ENCODE data around the gene ADPRH. TPM values are rescaled to one million over a fixed set of nuclear protein-coding genes. Genes with fewer than 3 reads are reported as not detected.

ADPRH gene
- total RNA-seq, 1 experiment from 2014 or later = 3.6 TPM

GRCh38 chr3:119548341-119548740, 31.0 kb upstream of the ADPRH start:
- H3K27ac Mint-ChIP-seq = no peak overlapping the region
- no peaks in the 10 kb centered on the region for H3K27me3 Mint-ChIP-seq (ENCODE audit: low read depth)
- POLR2A ChIA-PET = no interaction called here
- ATAC-seq = no peak
- H3K4me3 Mint-ChIP-seq = no peak overlapping the region
- peaks cover 6% of the 10 kb centered on the region; the same call in 1 of the 2 replicates for H3K4me1 Mint-ChIP-seq
- no peaks in the 10 kb centered on the region for H3K9me3 Mint-ChIP-seq
- no peaks in the 10 kb centered on the region for H3K36me3 Mint-ChIP-seq
- TF ChIP-seq ZNF219 (CRISPR knock-in tag; IDR thresholded peaks at IDR 0.05; ENCODE audit: borderline replicate concordance) (no peak), ELF4 (CRISPR knock-in tag; IDR thresholded peaks at IDR 0.05; ENCODE audit: low read depth) (no peak), JUN (CRISPR knock-in tag; IDR thresholded peaks at IDR 0.05) (no peak)
- TF ChIP-seq, protein P1, sequence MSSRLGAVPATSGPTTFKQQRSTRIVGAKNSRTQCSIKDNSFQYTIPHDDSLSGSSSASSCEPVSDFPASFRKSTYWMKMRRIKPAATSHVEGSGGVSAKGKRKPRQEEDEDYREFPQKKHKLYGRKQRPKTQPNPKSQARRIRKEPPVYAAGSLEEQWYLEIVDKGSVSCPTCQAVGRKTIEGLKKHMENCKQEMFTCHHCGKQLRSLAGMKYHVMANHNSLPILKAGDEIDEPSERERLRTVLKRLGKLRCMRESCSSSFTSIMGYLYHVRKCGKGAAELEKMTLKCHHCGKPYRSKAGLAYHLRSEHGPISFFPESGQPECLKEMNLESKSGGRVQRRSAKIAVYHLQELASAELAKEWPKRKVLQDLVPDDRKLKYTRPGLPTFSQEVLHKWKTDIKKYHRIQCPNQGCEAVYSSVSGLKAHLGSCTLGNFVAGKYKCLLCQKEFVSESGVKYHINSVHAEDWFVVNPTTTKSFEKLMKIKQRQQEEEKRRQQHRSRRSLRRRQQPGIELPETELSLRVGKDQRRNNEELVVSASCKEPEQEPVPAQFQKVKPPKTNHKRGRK (CRISPR knock-in tag; IDR thresholded peaks at IDR 0.05; ENCODE audit: borderline replicate concordance) = no peak
- TF ChIP-seq, protein P2, sequence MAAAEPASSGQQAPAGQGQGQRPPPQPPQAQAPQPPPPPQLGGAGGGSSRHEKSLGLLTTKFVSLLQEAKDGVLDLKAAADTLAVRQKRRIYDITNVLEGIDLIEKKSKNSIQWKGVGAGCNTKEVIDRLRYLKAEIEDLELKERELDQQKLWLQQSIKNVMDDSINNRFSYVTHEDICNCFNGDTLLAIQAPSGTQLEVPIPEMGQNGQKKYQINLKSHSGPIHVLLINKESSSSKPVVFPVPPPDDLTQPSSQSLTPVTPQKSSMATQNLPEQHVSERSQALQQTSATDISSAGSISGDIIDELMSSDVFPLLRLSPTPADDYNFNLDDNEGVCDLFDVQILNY (CRISPR knock-in tag; IDR thresholded peaks at IDR 0.05) = no peak
- TF ChIP-seq, protein P3, sequence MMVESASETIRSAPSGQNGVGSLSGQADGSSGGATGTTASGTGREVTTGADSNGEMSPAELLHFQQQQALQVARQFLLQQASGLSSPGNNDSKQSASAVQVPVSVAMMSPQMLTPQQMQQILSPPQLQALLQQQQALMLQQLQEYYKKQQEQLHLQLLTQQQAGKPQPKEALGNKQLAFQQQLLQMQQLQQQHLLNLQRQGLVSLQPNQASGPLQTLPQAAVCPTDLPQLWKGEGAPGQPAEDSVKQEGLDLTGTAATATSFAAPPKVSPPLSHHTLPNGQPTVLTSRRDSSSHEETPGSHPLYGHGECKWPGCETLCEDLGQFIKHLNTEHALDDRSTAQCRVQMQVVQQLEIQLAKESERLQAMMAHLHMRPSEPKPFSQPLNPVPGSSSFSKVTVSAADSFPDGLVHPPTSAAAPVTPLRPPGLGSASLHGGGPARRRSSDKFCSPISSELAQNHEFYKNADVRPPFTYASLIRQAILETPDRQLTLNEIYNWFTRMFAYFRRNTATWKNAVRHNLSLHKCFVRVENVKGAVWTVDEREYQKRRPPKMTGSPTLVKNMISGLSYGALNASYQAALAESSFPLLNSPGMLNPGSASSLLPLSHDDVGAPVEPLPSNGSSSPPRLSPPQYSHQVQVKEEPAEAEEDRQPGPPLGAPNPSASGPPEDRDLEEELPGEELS (CRISPR knock-in tag; IDR thresholded peaks at IDR 0.05) = no peak
- TF ChIP-seq, protein P4, sequence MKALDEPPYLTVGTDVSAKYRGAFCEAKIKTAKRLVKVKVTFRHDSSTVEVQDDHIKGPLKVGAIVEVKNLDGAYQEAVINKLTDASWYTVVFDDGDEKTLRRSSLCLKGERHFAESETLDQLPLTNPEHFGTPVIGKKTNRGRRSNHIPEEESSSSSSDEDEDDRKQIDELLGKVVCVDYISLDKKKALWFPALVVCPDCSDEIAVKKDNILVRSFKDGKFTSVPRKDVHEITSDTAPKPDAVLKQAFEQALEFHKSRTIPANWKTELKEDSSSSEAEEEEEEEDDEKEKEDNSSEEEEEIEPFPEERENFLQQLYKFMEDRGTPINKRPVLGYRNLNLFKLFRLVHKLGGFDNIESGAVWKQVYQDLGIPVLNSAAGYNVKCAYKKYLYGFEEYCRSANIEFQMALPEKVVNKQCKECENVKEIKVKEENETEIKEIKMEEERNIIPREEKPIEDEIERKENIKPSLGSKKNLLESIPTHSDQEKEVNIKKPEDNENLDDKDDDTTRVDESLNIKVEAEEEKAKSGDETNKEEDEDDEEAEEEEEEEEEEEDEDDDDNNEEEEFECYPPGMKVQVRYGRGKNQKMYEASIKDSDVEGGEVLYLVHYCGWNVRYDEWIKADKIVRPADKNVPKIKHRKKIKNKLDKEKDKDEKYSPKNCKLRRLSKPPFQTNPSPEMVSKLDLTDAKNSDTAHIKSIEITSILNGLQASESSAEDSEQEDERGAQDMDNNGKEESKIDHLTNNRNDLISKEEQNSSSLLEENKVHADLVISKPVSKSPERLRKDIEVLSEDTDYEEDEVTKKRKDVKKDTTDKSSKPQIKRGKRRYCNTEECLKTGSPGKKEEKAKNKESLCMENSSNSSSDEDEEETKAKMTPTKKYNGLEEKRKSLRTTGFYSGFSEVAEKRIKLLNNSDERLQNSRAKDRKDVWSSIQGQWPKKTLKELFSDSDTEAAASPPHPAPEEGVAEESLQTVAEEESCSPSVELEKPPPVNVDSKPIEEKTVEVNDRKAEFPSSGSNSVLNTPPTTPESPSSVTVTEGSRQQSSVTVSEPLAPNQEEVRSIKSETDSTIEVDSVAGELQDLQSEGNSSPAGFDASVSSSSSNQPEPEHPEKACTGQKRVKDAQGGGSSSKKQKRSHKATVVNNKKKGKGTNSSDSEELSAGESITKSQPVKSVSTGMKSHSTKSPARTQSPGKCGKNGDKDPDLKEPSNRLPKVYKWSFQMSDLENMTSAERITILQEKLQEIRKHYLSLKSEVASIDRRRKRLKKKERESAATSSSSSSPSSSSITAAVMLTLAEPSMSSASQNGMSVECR (CRISPR knock-in tag; IDR thresholded peaks at IDR 0.05; ENCODE audit: borderline replicate concordance) = no peak
- CTCF ChIA-PET = no interaction called here
- no peak for DNase-seq (ENCODE audit: low spot score)

GRCh38 chr3:119550192-119550910, 28.9 kb upstream of the ADPRH start:
- Mint-ChIP-seq H3K9me3 (no peaks in the 10 kb centered on the region), H3K27me3 (ENCODE audit: low read depth) (no peaks in the 10 kb centered on the region), H3K4me1 (peaks cover 6% of the 10 kb centered on the region; the same call in 1 of the 2 replicates), H3K4me3 (no peak overlapping the region), H3K36me3 (no peaks in the 10 kb centered on the region), H3K27ac (no peak overlapping the region)
- POLR2A ChIA-PET = no interaction called here
- TF ChIP-seq SP1 (CRISPR knock-in tag; conservative IDR thresholded peaks at IDR 0.05) = no peak
- TF ChIP-seq, protein P1 (CRISPR knock-in tag; IDR thresholded peaks at IDR 0.05; ENCODE audit: borderline replicate concordance) = no peak
- TF ChIP-seq, protein P5, sequence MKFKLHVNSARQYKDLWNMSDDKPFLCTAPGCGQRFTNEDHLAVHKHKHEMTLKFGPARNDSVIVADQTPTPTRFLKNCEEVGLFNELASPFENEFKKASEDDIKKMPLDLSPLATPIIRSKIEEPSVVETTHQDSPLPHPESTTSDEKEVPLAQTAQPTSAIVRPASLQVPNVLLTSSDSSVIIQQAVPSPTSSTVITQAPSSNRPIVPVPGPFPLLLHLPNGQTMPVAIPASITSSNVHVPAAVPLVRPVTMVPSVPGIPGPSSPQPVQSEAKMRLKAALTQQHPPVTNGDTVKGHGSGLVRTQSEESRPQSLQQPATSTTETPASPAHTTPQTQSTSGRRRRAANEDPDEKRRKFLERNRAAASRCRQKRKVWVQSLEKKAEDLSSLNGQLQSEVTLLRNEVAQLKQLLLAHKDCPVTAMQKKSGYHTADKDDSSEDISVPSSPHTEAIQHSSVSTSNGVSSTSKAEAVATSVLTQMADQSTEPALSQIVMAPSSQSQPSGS (CRISPR knock-in tag; IDR thresholded peaks at IDR 0.05; ENCODE audit: borderline replicate concordance, low read depth) = no peak
- TF ChIP-seq ZNF263 (CRISPR knock-in tag; IDR thresholded peaks at IDR 0.05; ENCODE audit: low read depth) = no peak
- TF ChIP-seq KAT7 (CRISPR knock-in tag; IDR thresholded peaks at IDR 0.05; ENCODE audit: borderline replicate concordance) = no peak
- no peak for TF ChIP-seq ATF1 (CRISPR knock-in tag; IDR thresholded peaks at IDR 0.05)
- TF ChIP-seq E2F4 (CRISPR knock-in tag; IDR thresholded peaks at IDR 0.05; ENCODE audit: borderline replicate concordance, low read depth) = no peak
- TF ChIP-seq EMX1 (CRISPR knock-in tag; IDR thresholded peaks at IDR 0.05) = no peak
- DNase-seq (ENCODE audit: low spot score) = no peak
- no peak for ATAC-seq
- CTCF ChIA-PET = no interaction called here
